ENCODE results near the gene MICU1. TPM values are rescaled to one million over a fixed set of nuclear protein-coding genes. Genes with fewer than 3 reads are reported as not detected.

Gene MICU1
- total and polyA plus RNA-seq, 8 donors = 9.4 to 21.7 (median 12.6) TPM

- no peak for ATAC-seq
Measured at GRCh38 chr10:72375173-72375572, 250.7 kb downstream of the MICU1 start.

GRCh38 chr10:72370201-72370722, 255.6 kb downstream of the MICU1 start:
- ATAC-seq (peak in 1 of 4 donors; percentile 22), DNase-seq (no peak), FAIRE-seq (no peak)
- TF ChIP-seq CTCF (IDR thresholded peaks at IDR 0.05) = no peak
- Histone ChIP-seq H3K36me3 (peaks cover 0 to 12% (median 0%) of the 10 kb centered on the region in 3 donors), H3K4me1 (no peaks in the 10 kb centered on the region), H3K27ac (no peak overlapping the region), H3K9me3 (no peaks in the 10 kb centered on the region), H3K4me3 (no peak overlapping the region), H3K27me3 (no peaks in the 10 kb centered on the region)
- intact Hi-C loops (cut with DNase I) = no loop called here

More at GRCh38 chr10:72375173-72375572, 250.7 kb downstream of the MICU1 start:
- Histone ChIP-seq H3K9me3 (no peaks in the 10 kb centered on the region), H3K4me1 (no peaks in the 10 kb centered on the region), H3K4me3 (no peak overlapping the region), H3K27ac (no peak overlapping the region), H3K36me3 (peaks cover 0 to 6% (median 0%) of the 10 kb centered on the region in 3 donors), H3K27me3 (no peaks in the 10 kb centered on the region)
- intact Hi-C loops (cut with DNase I) = no loop called here
- DNase-seq = no peak
- WGBS, 2 donors = 81 to 84% methylated on average over 3 of the region's 3 CpGs
- no peak for TF ChIP-seq CTCF (IDR thresholded peaks at IDR 0.05)
- no peak for FAIRE-seq

- FAIRE-seq = no peak
- no peak for TF ChIP-seq CTCF (IDR thresholded peaks at IDR 0.05)
- Histone ChIP-seq H3K4me1 (no peaks in the 10 kb centered on the region), H3K4me3 (no peak overlapping the region), H3K36me3 (peaks cover 0 to 7% (median 0%) of the 10 kb centered on the region in 3 donors), H3K27ac (no peak overlapping the region), H3K27me3 (no peaks in the 10 kb centered on the region), H3K9me3 (no peaks in the 10 kb centered on the region)
- WGBS, 2 donors = 77 to 79% methylated on average over 4 of the region's 4 CpGs
- no peak for DNase-seq
- intact Hi-C loops (cut with DNase I) = loop anchor here in 2 of 3 donors (10.0 kb wide), 2 partner anchors 467 to 687 kb away; no protein-coding TSS in a partner anchor
- ATAC-seq = no peak
Measured at GRCh38 chr10:72367301-72367960, 258.4 kb downstream of the MICU1 start.

- intact Hi-C loops (cut with DNase I) = loop anchor here in 2 of 3 donors (10.0 kb wide), 2 partner anchors 470 to 690 kb away; no protein-coding TSS in a partner anchor
- H3K4me3 ChIP-seq = no peak overlapping the region
- no peak for FAIRE-seq
- no peaks in the 10 kb centered on the region for H3K27me3 ChIP-seq
- H3K36me3 ChIP-seq = peaks cover 0 to 7% (median 0%) of the 10 kb centered on the region in 3 donors
- DNase-seq = no peak
- TF ChIP-seq CTCF (IDR thresholded peaks at IDR 0.05) = no peak
- H3K9me3 ChIP-seq = no peaks in the 10 kb centered on the region
- H3K27ac ChIP-seq = no peak overlapping the region
- no peaks in the 10 kb centered on the region for H3K4me1 ChIP-seq
- 82 to 84% methylated on average over 7 of the region's 7 CpGs for WGBS, 2 donors
- no peak for ATAC-seq
Measured at GRCh38 chr10:72365106-72365895, 260.6 kb downstream of the MICU1 start.
